MM.1S (cell line): ENCODE data around the gene MRPL30.

Source experiments
- DNase-seq: peaks from one replicate; pipeline ENCODE4 v3.0.0-alpha.2; 2015
- H2AFZ ChIP-seq: fragments of 300-600 bp; sonication (generic); 2 replicates; pipeline ENCODE4 v1.6.0; 2016; ENCODE audit warnings: antibody characterized with exemption, low read length
- H3F3A ChIP-seq: fragments of 300-600 bp; sonication (generic); 2 replicates; pipeline ENCODE4 v1.6.1; 2016; ENCODE audit warnings: mild to moderate bottlenecking, antibody characterized with exemption, low read length, moderate library complexity, mixed read lengths; ENCODE audit not compliant: insufficient read depth
- H3K27ac ChIP-seq: fragments of 300-600 bp; sonication (generic); 2 replicates; pipeline ENCODE4 v1.5.1; 2016; ENCODE audit warnings: mild to moderate bottlenecking, low read length
- H3K27me3 ChIP-seq: fragments of 300-600 bp; sonication (generic); replicated peaks from 2 replicates; pipeline ENCODE4 v1.6.0; 2016; ENCODE audit warnings: low read length; ENCODE audit not compliant: insufficient read depth
- H3K36me3 ChIP-seq: fragments of 300-600 bp; sonication (generic); replicated peaks from 2 replicates; pipeline ENCODE4 v1.6.1; 2016; ENCODE audit warnings: mild to moderate bottlenecking, low read length, mixed read lengths; ENCODE audit not compliant: insufficient read depth
- H3K4me1 ChIP-seq: fragments of 300-600 bp; sonication (generic); 2 replicates; pipeline ENCODE4 v1.6.1; 2016; ENCODE audit warnings: low read length, mixed read lengths
- H3K4me2 ChIP-seq: fragments of 300-600 bp; sonication (generic); 2 replicates; pipeline ENCODE4 v1.6.0; 2016; ENCODE audit warnings: low read depth, low read length
- H3K4me3 ChIP-seq: fragments of 300-600 bp; sonication (generic); 2 replicates; pipeline ENCODE4 v1.5.1; 2016; ENCODE audit warnings: low read length, mixed read lengths
- H3K79me2 ChIP-seq: fragments of 300-600 bp; sonication (generic); 2 replicates; pipeline ENCODE4 v1.6.1; 2016; ENCODE audit warnings: mixed run types, low read length, mixed read lengths
- H3K9ac ChIP-seq: fragments of 300-600 bp; sonication (generic); 2 replicates; pipeline ENCODE4 v1.6.1; 2016; ENCODE audit warnings: low read length, mixed read lengths
- H3K9me2 ChIP-seq: fragments of 300-600 bp; sonication (generic); replicated peaks from 2 replicates; pipeline ENCODE4 v1.6.1; 2016; ENCODE audit warnings: mild to moderate bottlenecking, low read length, mixed read lengths; ENCODE audit not compliant: insufficient read depth
- H3K9me3 ChIP-seq: fragments of 300-600 bp; sonication (generic); replicated peaks from 2 replicates; pipeline ENCODE4 v1.6.1; 2016; ENCODE audit warnings: mild to moderate bottlenecking, low read length, mixed read lengths; ENCODE audit not compliant: insufficient read depth
- H4K20me1 ChIP-seq: fragments of 300-600 bp; sonication (generic); 2 replicates; pipeline ENCODE4 v1.6.1; 2016; ENCODE audit warnings: mild to moderate bottlenecking, low read length, moderate library complexity, mixed read lengths; ENCODE audit not compliant: insufficient read depth
- EZH2 ChIP-seq: fragments of 300-600 bp; sonication (generic); optimal IDR thresholded peaks from 2 replicates; pipeline ENCODE3; 2017; ENCODE audit warnings: low read depth, mild to moderate bottlenecking, antibody characterized with exemption, low read length, mixed read lengths
- EZH2phosphoT487 ChIP-seq: fragments of 300-600 bp; sonication (generic); IDR thresholded peaks from 2 replicates; pipeline ENCODE4 v1.6.1; 2018; ENCODE audit warnings: antibody characterized with exemption, low read length
- TF ChIP-seq, protein P1 (sequence below): fragments of 300-600 bp; sonication (generic); IDR thresholded peaks from 2 replicates; pipeline ENCODE4 v1.5.1; 2016; ENCODE audit warnings: antibody characterized with exemption, low read length, mixed read lengths

Gene MRPL30

DNA sequence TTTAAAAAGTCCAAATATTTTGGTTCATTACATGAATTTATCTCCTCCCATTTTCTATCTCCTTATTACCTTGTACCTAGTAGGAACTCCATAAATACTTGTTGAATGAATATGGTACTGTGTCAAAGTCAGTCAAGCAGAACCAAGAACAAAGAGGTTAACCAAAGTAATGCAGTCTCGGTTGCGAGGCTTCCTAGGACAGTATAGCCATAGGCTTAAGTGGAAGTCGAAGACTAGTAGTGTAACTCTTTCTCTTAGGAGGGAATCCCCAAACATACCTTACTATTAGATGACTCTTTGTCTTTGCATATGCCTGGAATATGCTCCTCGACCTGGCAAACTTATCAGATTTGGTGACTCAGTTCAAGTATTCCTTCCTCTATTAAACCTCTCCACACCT is 21.4 kb upstream of the MRPL30 start:
- no peaks in the 10 kb centered on the region for H3K36me3 ChIP-seq
- H3K4me2 ChIP-seq: no peak overlapping the region
- H3K4me3 ChIP-seq: no peak overlapping the region
- H3K27ac ChIP-seq: no peak overlapping the region
- no peaks in the 10 kb centered on the region for H3K9me3 ChIP-seq
- DNase-seq: no peak
- H2AFZ ChIP-seq: no peak overlapping the region
- H3K4me1 ChIP-seq: peaks cover 3% of the 10 kb centered on the region; the same call in 1 of the 2 replicates
- peaks cover 9% of the 10 kb centered on the region; the same call in 1 of the 2 replicates for H3K79me2 ChIP-seq
- H3F3A ChIP-seq: peaks cover 4% of the 10 kb centered on the region; the same call in 1 of the 2 replicates
- no peaks in the 10 kb centered on the region for H3K27me3 ChIP-seq
- no peak overlapping the region for H3K9ac ChIP-seq
- H3K9me2 ChIP-seq: no peaks in the 10 kb centered on the region
- no peaks in the 10 kb centered on the region for H4K20me1 ChIP-seq
- TF ChIP-seq, protein P1, sequence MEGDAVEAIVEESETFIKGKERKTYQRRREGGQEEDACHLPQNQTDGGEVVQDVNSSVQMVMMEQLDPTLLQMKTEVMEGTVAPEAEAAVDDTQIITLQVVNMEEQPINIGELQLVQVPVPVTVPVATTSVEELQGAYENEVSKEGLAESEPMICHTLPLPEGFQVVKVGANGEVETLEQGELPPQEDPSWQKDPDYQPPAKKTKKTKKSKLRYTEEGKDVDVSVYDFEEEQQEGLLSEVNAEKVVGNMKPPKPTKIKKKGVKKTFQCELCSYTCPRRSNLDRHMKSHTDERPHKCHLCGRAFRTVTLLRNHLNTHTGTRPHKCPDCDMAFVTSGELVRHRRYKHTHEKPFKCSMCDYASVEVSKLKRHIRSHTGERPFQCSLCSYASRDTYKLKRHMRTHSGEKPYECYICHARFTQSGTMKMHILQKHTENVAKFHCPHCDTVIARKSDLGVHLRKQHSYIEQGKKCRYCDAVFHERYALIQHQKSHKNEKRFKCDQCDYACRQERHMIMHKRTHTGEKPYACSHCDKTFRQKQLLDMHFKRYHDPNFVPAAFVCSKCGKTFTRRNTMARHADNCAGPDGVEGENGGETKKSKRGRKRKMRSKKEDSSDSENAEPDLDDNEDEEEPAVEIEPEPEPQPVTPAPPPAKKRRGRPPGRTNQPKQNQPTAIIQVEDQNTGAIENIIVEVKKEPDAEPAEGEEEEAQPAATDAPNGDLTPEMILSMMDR: no peak
- no peak for TF ChIP-seq EZH2
- TF ChIP-seq EZH2phosphoT487: no peak

DNA sequence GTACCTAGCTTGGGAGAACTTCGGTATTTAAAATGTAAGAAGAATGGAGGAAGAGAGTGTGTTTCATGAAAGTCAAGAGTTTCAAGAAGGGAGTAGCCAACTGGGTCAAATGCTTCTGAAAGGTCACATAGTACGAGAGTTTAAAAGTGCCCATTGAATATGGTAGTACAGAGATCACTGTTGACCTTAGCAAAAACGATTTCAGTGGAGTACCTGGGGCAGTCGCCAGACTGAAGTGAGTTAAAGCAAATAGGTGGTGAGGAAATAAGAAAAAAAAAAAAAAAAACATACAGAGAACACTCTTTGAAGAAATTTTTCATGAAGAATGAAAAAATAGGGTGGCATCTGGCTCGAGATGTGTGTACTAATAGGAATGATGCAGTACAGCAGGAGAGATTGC is 14.8 kb upstream of the MRPL30 start:
- no peak overlapping the region for H3K27ac ChIP-seq
- no peak overlapping the region for H3K4me2 ChIP-seq
- no peaks in the 10 kb centered on the region for H4K20me1 ChIP-seq
- no peaks in the 10 kb centered on the region for H3K9me2 ChIP-seq
- TF ChIP-seq, protein P1: no peak
- TF ChIP-seq EZH2phosphoT487 (no peak), EZH2 (no peak)
- H3K79me2 ChIP-seq: no peaks in the 10 kb centered on the region
- no peak overlapping the region for H3K4me3 ChIP-seq
- no peak overlapping the region for H3K9ac ChIP-seq
- no peaks in the 10 kb centered on the region; the same call in 1 of the 2 replicates for H3K4me1 ChIP-seq
- no peaks in the 10 kb centered on the region for H3K27me3 ChIP-seq
- H3F3A ChIP-seq: 0 out of 2 replicates have a peak, but pooled peaks cover 3% of the 10 kb centered on the region
- H2AFZ ChIP-seq: no peak overlapping the region
- peaks cover 2% of the 10 kb centered on the region; the same call in 1 of the 2 replicates for H3K36me3 ChIP-seq
- H3K9me3 ChIP-seq: no peaks in the 10 kb centered on the region
- no peak for DNase-seq

DNA sequence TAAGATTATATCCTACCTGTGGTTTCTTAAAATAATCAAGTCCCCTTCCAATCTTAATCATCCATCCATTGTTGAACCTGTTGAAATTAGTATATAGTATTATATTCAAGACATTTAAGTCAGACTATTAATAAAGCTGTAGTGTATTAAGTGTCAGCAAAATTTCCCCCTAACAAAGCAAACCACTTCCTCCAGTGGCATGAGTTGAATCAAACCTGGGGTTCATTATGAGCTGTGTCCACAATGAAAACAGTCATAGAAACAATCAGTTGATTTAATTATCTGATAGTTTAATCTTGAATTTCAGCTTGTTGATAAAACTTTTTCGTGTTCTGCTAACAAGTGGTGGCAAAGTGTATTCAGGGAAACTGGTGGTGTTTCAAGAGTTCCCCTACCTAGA is 11.4 kb upstream of the MRPL30 start:
- H3K4me2 ChIP-seq: no peak overlapping the region
- peak; percentile 28 for DNase-seq
- H2AFZ ChIP-seq: no peak overlapping the region
- H3K27ac ChIP-seq: no peak overlapping the region
- peaks cover 2% of the 10 kb centered on the region; the same call in 1 of the 2 replicates for H3K36me3 ChIP-seq
- H3K79me2 ChIP-seq: peaks cover 3% of the 10 kb centered on the region; the same call in 1 of the 2 replicates
- H3K4me3 ChIP-seq: no peak overlapping the region
- no peaks in the 10 kb centered on the region for H3K9me3 ChIP-seq
- no peaks in the 10 kb centered on the region for H3K27me3 ChIP-seq
- TF ChIP-seq, protein P1: no peak
- TF ChIP-seq EZH2 (no peak), EZH2phosphoT487 (no peak)
- no peaks in the 10 kb centered on the region for H3K9me2 ChIP-seq
- no peaks in the 10 kb centered on the region for H3F3A ChIP-seq
- H4K20me1 ChIP-seq: no peaks in the 10 kb centered on the region
- H3K4me1 ChIP-seq: no peaks in the 10 kb centered on the region; the same call in 1 of the 2 replicates
- no peak overlapping the region for H3K9ac ChIP-seq
